ENCODE measurements around the gene YIPF4.
A peak's percentile ranks its signal among the peaks of the same experiment; 100 is the strongest.
"Not testable (repeated sequence)": the region's sequence is repeated elsewhere in the genome, so short reads cannot be mapped to it uniquely, and the experiment has no call there.

The YIPF4 gene

GRCh38 chr2:32274289-32274688 lies 3.4 kb upstream of the YIPF4 start:
- no peak for TF ChIP-seq CTCF (IDR thresholded peaks at IDR 0.05; ENCODE audit: insufficient read depth, low read length, missing control alignments)
- no peak for DNase-seq (ENCODE audit: low read depth, low spot score)
- CTCF ChIA-PET, result no interaction called here
- no peak overlapping the region for H3K4me3 ChIP-seq (ENCODE audit: low read depth, low read length)
- POLR2A ChIA-PET, result no interaction called here

- DNase-seq (ENCODE audit: low read depth, low spot score); H3K4me3 ChIP-seq (ENCODE audit: low read depth, low read length); POLR2A ChIA-PET; CTCF ChIA-PET: not testable (repeated sequence)
Measured at GRCh38 chr2:32275790-32276189, 1.9 kb upstream of the YIPF4 start.

- no peak for TF ChIP-seq CTCF (IDR thresholded peaks at IDR 0.05; ENCODE audit: insufficient read depth, low read length, missing control alignments)
- ChIA-PET CTCF (no interaction called here), POLR2A (no interaction called here)
- H3K4me3 ChIP-seq (ENCODE audit: low read depth, low read length), result peak overlapping the region; percentile 98
- no peak for DNase-seq (ENCODE audit: low read depth, low spot score)
Measured at GRCh38 chr2:32277363-32277673, 386 bp upstream of the YIPF4 start.

- DNase-seq (ENCODE audit: low read depth, low spot score), result no peak
- peak overlapping the region; percentile 98 for H3K4me3 ChIP-seq (ENCODE audit: low read depth, low read length)
- ChIA-PET POLR2A (no interaction called here), CTCF (interaction anchor here (0.6 to 1.1 kb wide), 2 partner anchors 9 to 53 kb away, joined by 3 read pairs; no protein-coding TSS in a partner anchor)
- TF ChIP-seq CTCF (IDR thresholded peaks at IDR 0.05; ENCODE audit: insufficient read depth, low read length, missing control alignments), result no peak
Measured at GRCh38 chr2:32278478-32278853, 762 bp downstream of the YIPF4 start.

- CTCF ChIA-PET, result no interaction called here
- no peak for TF ChIP-seq CTCF (IDR thresholded peaks at IDR 0.05; ENCODE audit: insufficient read depth, low read length, missing control alignments)
- no peak for DNase-seq (ENCODE audit: low read depth, low spot score)
- POLR2A ChIA-PET, result no interaction called here
- no peak overlapping the region for H3K4me3 ChIP-seq (ENCODE audit: low read depth, low read length)
Measured at GRCh38 chr2:32284321-32284720, 6.6 kb downstream of the YIPF4 start.

GRCh38 chr2:32289165-32289999 lies 11.7 kb downstream of the YIPF4 start:
- POLR2A ChIA-PET, result no interaction called here
- peak; percentile 36 for DNase-seq (ENCODE audit: low read depth, low spot score)
- H3K4me3 ChIP-seq (ENCODE audit: low read depth, low read length), result no peak overlapping the region
- CTCF ChIA-PET, result no interaction called here
- TF ChIP-seq CTCF (IDR thresholded peaks at IDR 0.05; ENCODE audit: insufficient read depth, low read length, missing control alignments), result no peak

GRCh38 chr2:32290000-32290339 lies 12.3 kb downstream of the YIPF4 start:
- TF ChIP-seq CTCF (IDR thresholded peaks at IDR 0.05; ENCODE audit: insufficient read depth, low read length, missing control alignments), result no peak
- no peak for DNase-seq (ENCODE audit: low read depth, low spot score)
- ChIA-PET POLR2A (no interaction called here), CTCF (no interaction called here)
- H3K4me3 ChIP-seq (ENCODE audit: low read depth, low read length), result no peak overlapping the region
